ENCODE measurements around the gene CTDSPL.

The CTDSPL gene

DNA sequence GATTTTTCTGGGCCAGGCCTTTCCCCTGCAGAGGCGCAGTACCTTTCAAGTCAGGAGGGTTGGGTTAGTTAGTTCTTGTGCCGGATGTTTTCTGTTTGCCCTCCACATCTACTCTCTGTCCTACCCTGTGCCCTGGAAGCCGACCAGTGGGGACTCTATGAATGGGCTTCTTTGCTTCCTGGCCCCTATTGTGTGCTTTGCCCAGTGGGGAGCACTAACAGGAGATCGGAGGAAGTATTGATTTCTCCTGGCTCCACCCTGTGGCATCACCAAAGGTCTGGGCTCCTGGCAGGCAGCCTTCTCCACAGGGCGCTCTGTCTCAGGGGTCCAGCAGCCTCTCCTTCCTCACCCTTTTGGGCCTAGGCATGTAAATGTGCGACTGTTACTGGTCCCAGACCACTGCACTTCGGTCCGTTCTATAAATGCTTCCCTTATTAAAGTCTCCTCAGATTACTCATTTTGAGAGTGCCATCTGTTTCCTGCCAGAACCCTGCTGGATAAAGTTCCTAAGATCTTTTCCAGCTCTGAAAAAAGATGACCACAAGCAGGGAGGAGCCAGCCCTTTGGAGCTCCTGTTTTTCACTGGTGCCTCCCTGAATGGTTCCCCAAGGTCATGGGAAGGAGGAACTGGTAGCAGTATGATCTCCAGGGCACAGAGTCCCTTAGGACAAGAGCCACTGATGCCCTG is 44.5 kb downstream of the CTDSPL start:
- TF ChIP-seq CTCF (IDR thresholded peaks at IDR 0.05; ENCODE audit: low read depth, low read length): no peak
- DNase-seq (ENCODE audit: low read depth, low spot score): peak; percentile 64
- in situ Hi-C loops (cut with HindIII; ENCODE audit: low sequenced_read_pairs): no loop called here
- H3K4me3 ChIP-seq (ENCODE audit: low read depth, low read length): no peak overlapping the region

DNA sequence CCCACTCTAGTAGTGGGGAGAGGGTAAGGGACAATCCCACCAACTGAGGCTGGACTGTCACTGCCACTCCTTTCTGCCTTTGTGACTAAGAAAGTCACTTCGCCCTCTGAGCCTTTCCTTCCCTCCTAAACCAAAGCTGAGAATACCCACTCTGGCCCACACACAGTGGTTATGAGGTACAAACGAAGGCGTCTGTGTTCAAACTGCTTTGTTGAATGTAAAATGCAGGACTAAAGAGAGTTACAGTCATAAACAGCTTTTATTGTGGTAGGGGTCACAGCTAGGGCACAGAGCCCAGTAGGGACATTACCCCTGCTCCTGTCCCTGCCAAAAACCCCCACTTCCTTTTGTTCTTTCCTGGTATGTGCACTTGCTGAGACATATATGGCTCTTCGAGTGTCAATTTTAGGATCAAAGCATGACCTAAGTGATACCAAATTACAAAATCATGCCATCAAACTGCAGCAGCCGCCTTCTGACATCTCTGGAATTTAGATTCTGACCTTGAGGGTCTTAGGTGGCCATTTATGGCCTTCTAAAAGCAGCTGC is 45.1 kb downstream of the CTDSPL start:
- no peak overlapping the region for H3K4me3 ChIP-seq (ENCODE audit: low read depth, low read length)
- DNase-seq (ENCODE audit: low read depth, low spot score): no peak
- TF ChIP-seq CTCF (IDR thresholded peaks at IDR 0.05; ENCODE audit: low read depth, low read length): no peak
- in situ Hi-C loops (cut with HindIII; ENCODE audit: low sequenced_read_pairs): no loop called here

DNA sequence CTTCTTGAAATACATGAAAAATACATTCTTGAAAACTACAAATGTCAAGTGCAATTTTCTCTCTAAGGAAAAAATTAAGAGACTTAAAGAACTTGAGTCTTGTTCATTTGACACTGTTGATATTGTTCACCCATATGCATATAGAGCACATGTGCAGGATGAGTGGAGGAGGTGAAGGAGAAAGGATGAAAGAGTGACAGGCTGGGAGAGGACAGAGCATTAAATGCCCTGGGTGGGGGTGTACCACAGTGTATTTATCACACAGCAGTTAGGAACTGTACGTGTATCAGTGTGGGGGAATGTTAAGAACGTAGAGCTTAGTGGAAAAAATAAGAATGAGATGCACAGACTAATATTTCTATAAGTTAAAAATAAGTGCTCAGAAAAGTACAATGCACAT is 45.7 kb downstream of the CTDSPL start:
- in situ Hi-C loops (cut with HindIII; ENCODE audit: low sequenced_read_pairs): no loop called here
- DNase-seq (ENCODE audit: low read depth, low spot score): no peak
- H3K4me3 ChIP-seq (ENCODE audit: low read depth, low read length): no peak overlapping the region
- TF ChIP-seq CTCF (IDR thresholded peaks at IDR 0.05; ENCODE audit: low read depth, low read length): no peak

DNA sequence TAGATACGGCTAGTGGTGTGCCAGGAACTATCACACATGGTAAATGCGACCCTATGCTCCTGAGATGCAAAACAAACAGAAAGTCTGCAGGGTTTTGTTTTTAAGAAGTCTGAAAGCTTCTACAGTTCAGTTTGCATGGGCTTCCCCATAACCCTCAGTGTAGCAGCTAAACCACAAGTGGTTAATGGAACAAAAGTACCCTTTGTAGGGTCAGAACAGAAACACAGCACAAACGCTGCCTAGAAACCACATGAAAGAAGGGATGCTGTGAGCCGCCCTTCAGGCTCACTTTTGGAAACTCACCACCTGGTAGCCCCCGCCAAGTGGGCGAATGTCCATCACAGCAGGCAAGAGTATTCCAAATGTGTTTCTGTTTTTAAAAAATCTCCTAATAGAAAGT is 46.2 kb downstream of the CTDSPL start:
- no peak for TF ChIP-seq CTCF (IDR thresholded peaks at IDR 0.05; ENCODE audit: low read depth, low read length)
- peak; percentile 94 for DNase-seq (ENCODE audit: low read depth, low spot score)
- in situ Hi-C loops (cut with HindIII; ENCODE audit: low sequenced_read_pairs): no loop called here
- H3K4me3 ChIP-seq (ENCODE audit: low read depth, low read length): no peak overlapping the region

- in situ Hi-C loops (cut with HindIII; ENCODE audit: low sequenced_read_pairs): no loop called here
- TF ChIP-seq CTCF (IDR thresholded peaks at IDR 0.05; ENCODE audit: low read depth, low read length): no peak
- no peak overlapping the region for H3K4me3 ChIP-seq (ENCODE audit: low read depth, low read length)
- DNase-seq (ENCODE audit: low read depth, low spot score): no peak
Measured at GRCh38 chr3:37909067-37909911, 47.6 kb downstream of the CTDSPL start.

DNA sequence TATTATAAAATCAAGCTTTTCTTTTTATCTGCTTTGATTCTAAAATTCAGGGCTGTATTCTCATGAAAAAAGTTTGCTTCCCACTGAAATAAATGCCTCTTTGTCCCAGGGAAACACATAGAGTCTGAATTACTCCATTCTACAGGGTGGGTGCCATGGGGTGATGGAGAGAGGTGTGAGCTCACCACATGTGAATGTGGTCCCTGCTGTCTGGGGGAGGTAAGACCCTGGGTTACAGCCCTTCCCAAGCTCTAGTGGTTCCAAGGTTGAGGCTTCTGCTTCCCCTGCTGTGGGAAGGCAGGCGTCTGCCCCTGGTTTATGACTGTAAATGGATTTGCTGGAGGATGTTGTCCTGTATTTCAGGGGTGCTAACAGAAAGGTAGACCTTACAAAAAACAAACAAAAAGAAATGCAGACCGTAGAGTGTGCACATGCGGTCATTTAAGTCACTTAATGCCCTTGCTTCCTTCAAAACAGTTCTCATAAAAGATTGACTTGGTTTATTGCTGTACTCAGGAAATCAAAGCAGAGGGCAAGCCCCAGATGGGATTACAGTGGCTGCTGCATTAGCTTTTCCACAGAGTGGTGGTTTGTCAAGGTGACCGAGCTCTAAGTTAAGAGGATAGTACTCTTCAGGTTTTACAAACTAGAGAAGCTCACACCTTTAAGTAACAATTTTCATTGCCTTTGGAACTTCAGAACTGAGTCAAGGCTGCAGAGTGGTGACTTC is 49.2 kb downstream of the CTDSPL start:
- in situ Hi-C loops (cut with HindIII; ENCODE audit: low sequenced_read_pairs): no loop called here
- H3K4me3 ChIP-seq (ENCODE audit: low read depth, low read length): no peak overlapping the region
- no peak for TF ChIP-seq CTCF (IDR thresholded peaks at IDR 0.05; ENCODE audit: low read depth, low read length)
- no peak for DNase-seq (ENCODE audit: low read depth, low spot score)
